Mammary epithelial cell (primary cell): ENCODE data around the gene LENG8.

Experiments
- CTCF ChIP-seq, 2 donors: IDR thresholded peaks in 1 of 2; conservative IDR thresholded peaks in 1 of 2; 2 replicates each; pipeline ENCODE4 v1.5.1; 2011 to 2012; ENCODE audit warnings: inconsistent platforms in 2 of 2, low read length in 2 of 2, mild to moderate bottlenecking in 2 of 2, control low read depth in 1 of 2, low read depth in 1 of 2; ENCODE audit not compliant: insufficient read depth in 1 of 2; ENCODE audit errors: extremely low read depth in 1 of 2
- EZH2 ChIP-seq: IDR thresholded peaks from 2 replicates; pipeline ENCODE4 v1.6.1; 2012; ENCODE audit warnings: low read length, inconsistent platforms, borderline replicate concordance

GRCh38 chr19:54403054-54403453, 45.9 kb upstream of the LENG8 start:
- TF ChIP-seq EZH2 (no peak), CTCF (conservative IDR thresholded peaks at IDR 0.05 in 1 of 2, IDR thresholded peaks at IDR 0.05 in 1 of 2; ENCODE audit: extremely low read depth in 1 of 2, insufficient read depth in 1 of 2, low read depth in 1 of 2, low read length in 2 of 2) (no peak)
